K562 (cell line): ENCODE results near the gene MGAT4B. TPM values are rescaled to one million over a fixed set of nuclear protein-coding genes. Genes with fewer than 3 reads are reported as not detected.

Experiments
- ATAC-seq: fragments of 200-7000 bp; cut with Tn5 transposase; 3 replicates; pipeline ENCODE4 v1.9.1; 2020; ENCODE audit warnings: moderate library complexity
- BruUV-seq: library from RNA; stranded (reverse); fragments of 400-500 nt; replicated peaks from 2 replicates; lab custom pipeline; 2021; lab: Mats Ljungman, UMichigan
- CTCF ChIA-PET: fragments of 300-600 bp; formaldehyde crosslinking; extraction: SDS; loops from one replicate; lab custom pipeline; 2021; ENCODE audit warnings: low intra/inter-chr PET ratio; lab: Yijun Ruan, JAX
- POLR2A ChIA-PET: fragments of 300-600, 350-650 bp; sonication (Branson Sonifier 250); formaldehyde crosslinking; extraction: SDS; loops from one replicate; lab custom pipeline; 2021; ENCODE audit warnings: antibody characterized with exemption, inconsistent platforms; lab: Yijun Ruan, JAX
- DNase-seq, 4 experiments: peaks; one replicate each; pipeline versions ENCODE4 v3.0.0 to v3.0.0-alpha.2; 2011 to 2018; ENCODE audit warnings: low spot score in 3 of 4, mixed read lengths in 3 of 4; ENCODE audit errors: extremely low read depth in 1 of 4
- FAIRE-seq: peaks from 2 replicates; lab custom pipeline; 2011; peaks lifted over from hg19 to GRCh38; lab: Jason Lieb, UNC
- H2AFZ ChIP-seq: 2 replicates; pipeline ENCODE4 v1.6.0; 2011; ENCODE audit warnings: low read depth, low read length, control low read depth, inconsistent platforms
- H3K27ac ChIP-seq: fragments of 200-600 bp; 3 replicates; pipeline ENCODE4 v1.8.0; 2011; ENCODE audit warnings: low read depth, mild to moderate bottlenecking, control low read depth, inconsistent platforms, low read length, moderate library complexity, mixed read lengths; ENCODE audit errors: extremely low read depth
- H3K27me3 ChIP-seq, 2 experiments: fragments of 300-600 bp in 1 of 2; 2 replicates in 1 of 2; 3 replicates in 1 of 2; pipeline versions ENCODE4 v1.6.0 to v1.8.0; 2011; ENCODE audit warnings: inconsistent platforms in 2 of 2, low read length in 2 of 2, mild to moderate bottlenecking in 1 of 2, mixed read lengths in 1 of 2, moderate library complexity in 1 of 2; ENCODE audit not compliant: control insufficient read depth in 2 of 2, insufficient read depth in 2 of 2
- H3K36me3 ChIP-seq: fragments of 300-600 bp; 3 replicates; pipeline ENCODE4 v1.8.0; 2011; ENCODE audit warnings: mild to moderate bottlenecking, low read length, inconsistent platforms; ENCODE audit not compliant: control insufficient read depth, insufficient read depth
- H3K4me1 ChIP-seq, 2 experiments: fragments of 200-600 bp in 1 of 2; replicated peaks in 1 of 2; 2 replicates in 1 of 2; 3 replicates in 1 of 2; pipeline versions ENCODE4 v1.5.1 to v1.8.0; 2011; ENCODE audit warnings: inconsistent platforms in 2 of 2, low read length in 2 of 2, mild to moderate bottlenecking in 1 of 2, mixed read lengths in 1 of 2, moderate library complexity in 1 of 2; ENCODE audit not compliant: control insufficient read depth in 2 of 2, insufficient read depth in 2 of 2
- H3K4me2 ChIP-seq: 2 replicates; pipeline ENCODE4 v1.6.1; 2011; ENCODE audit warnings: low read length, control low read depth, inconsistent platforms, mixed read lengths; ENCODE audit not compliant: insufficient read depth
- H3K4me3 ChIP-seq: fragments of 200-600 bp; sonication (generic), shearing (Covaris generic); 2 replicates; pipeline ENCODE4 v1.5.1; 2016; ENCODE audit warnings: control low read depth, inconsistent platforms
- H3K79me2 ChIP-seq: fragments of 200-600 bp; 3 replicates; pipeline ENCODE4 v1.8.0; 2011; ENCODE audit warnings: low read length, inconsistent platforms; ENCODE audit not compliant: control insufficient read depth, insufficient read depth
- H3K9ac ChIP-seq, 2 experiments: 2 replicates each; pipeline versions ENCODE4 v1.6.0 to v1.6.1; 2011; ENCODE audit warnings: low read depth in 2 of 2, low read length in 2 of 2, control low read depth in 1 of 2, inconsistent platforms in 1 of 2, mild to moderate bottlenecking in 1 of 2, mixed read lengths in 1 of 2; ENCODE audit not compliant: insufficient read depth in 1 of 2
- H3K9me1 ChIP-seq: one replicate; pipeline ENCODE4 v1.6.0; 2011; ENCODE audit warnings: inconsistent platforms, mild to moderate bottlenecking, low read length, moderate library complexity; ENCODE audit not compliant: control insufficient read depth, insufficient read depth
- H3K9me3 ChIP-seq: replicated peaks from 2 replicates; pipeline ENCODE4 v1.5.1; 2011; ENCODE audit warnings: low read depth, low read length, inconsistent platforms; ENCODE audit not compliant: control insufficient read depth, insufficient read depth
- H4K20me1 ChIP-seq: replicated peaks from 2 replicates; pipeline ENCODE4 v1.6.1; 2011; ENCODE audit warnings: low read length, inconsistent platforms, mixed read lengths; ENCODE audit not compliant: control insufficient read depth, insufficient read depth
- POLR2G ChIP-seq: fragments of 200-400 bp; formaldehyde crosslinking; IDR thresholded peaks from 2 replicates; pipeline ENCODE4 v1.6.1; 2017; ENCODE audit warnings: low read depth, mild to moderate bottlenecking, antibody characterized with exemption, low read length, moderate library complexity
- RBFOX2 ChIP-seq: fragments of 200-400 bp; formaldehyde crosslinking; IDR thresholded peaks from 2 replicates; pipeline ENCODE4 v1.6.1; 2017; ENCODE audit warnings: low read depth, mild to moderate bottlenecking, low read length, moderate library complexity
- TCFL5 ChIP-seq: fragments of 250-450 bp; sonication (Bioruptor Pico); conservative IDR thresholded peaks from 2 replicates; pipeline ENCODE4 v1.6.1; 2021; ENCODE audit warnings: mild to moderate bottlenecking, moderate library complexity, matching md5 sums
- WGBS: fragments of 100-300 bp; shearing (Covaris generic); methylation state at CpG from one replicate; pipeline ENCODE4 v1.1.6; 2016; ENCODE audit warnings: low coverage, mixed read lengths; ENCODE audit not compliant: insufficient coverage; ENCODE audit errors: missing lambda C conversion rate; 5-methylcytosine and 5-hydroxymethylcytosine counted together
- in situ Hi-C: fragments of 300-500 bp; cut with MboI; formaldehyde crosslinking; loops from 4 replicates; pipeline ENCODE4 v1.15.0; 2018; ENCODE audit warnings: inconsistent platforms, mixed read lengths
- intact Hi-C: fragments of 100-400 bp; cut with micrococcal nuclease; formaldehyde crosslinking; loops from 2 replicates; pipeline ENCODE4 v1.14.2; 2022
- polyA plus RNA-seq, 8 experiments: library from polyadenylated mRNA; depleted of rRNA in 4 of 8; stranded (reverse) in 5 of 8; unstranded in 3 of 8; fragments of >200 nt; fragmentation: Nextera tagmentation in 2 of 8; fragmentation: Illumina TruSeq in 1 of 8; extraction: Ambion mirVana in 2 of 8; extraction: Trizol in 1 of 8; gene quantifications; 2 replicates each; pipeline versions ENCODE4 v1.2.1 to v1.2.3, GENCODE V29; 2011 to 2014; ENCODE audit warnings: inconsistent platforms in 1 of 8, missing spikeins in 1 of 8
- total RNA-seq, 7 experiments: library from RNA; depleted of rRNA in 6 of 7; stranded (reverse); fragments of >200 nt in 6 of 7; fragmentation: Illumina TruSeq in 2 of 7; extraction: Trizol in 2 of 7; gene quantifications; 2 replicates each; pipeline versions ENCODE4 v1.2.1 to v1.2.3, GENCODE V29; 2011 to 2021; ENCODE audit warnings: low replicate concordance in 1 of 7

MGAT4B gene
- total and polyA plus RNA-seq, 9 of the 15 experiments (the other 6 are each of a cell fraction or from before 2014, with no cell fraction given), result 0.34 to 133 (median 75.4) TPM

DNA sequence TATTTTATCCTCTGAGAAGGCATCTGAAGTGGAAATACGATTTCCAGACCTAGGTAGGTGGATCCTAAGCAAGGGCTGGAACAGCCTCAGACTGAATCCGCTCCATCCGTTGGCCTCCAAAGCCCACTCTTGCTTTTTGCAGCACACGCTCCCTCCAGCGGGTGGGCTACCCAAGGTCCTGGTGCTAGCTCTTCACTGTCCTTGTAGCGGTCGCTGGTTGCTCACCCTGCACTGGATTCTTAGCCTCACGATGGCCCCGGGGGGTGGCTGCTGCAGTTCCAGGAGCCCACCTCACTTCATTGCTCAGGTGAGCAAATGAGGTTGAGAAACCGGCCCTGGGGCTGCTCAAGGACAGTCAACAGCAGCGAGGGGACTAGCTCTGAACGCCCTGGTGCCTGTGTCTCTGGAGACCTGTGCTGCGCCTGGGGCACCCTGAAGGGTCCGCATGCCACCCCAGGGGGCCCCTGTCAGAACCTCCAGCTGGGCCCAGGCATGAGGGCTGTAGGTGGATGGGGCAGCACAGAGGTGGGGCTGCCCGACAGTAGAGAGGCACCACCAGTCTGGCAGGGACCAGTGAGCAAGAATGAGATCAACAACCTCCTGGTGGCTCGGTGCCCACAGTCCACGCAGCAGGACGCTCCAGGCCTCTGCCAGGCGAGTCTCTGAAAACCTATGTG, 4.3 kb downstream of the MGAT4B start:
- no peaks in the 10 kb centered on the region for H4K20me1 ChIP-seq
- no peak overlapping the region for H2AFZ ChIP-seq
- in situ Hi-C loops, result no loop called here
- no peak overlapping the region for H3K4me3 ChIP-seq
- ChIA-PET POLR2A (interaction anchor here (0.5 to 1.8 kb wide), 10 partner anchors 10 to 1482 kb away, joined by 3 to 4 read pairs (median 3); no protein-coding TSS in a partner anchor), CTCF (no interaction called here)
- DNase-seq, result no peak
- peaks cover 42% of the 10 kb centered on the region for H3K79me2 ChIP-seq
- TF ChIP-seq TCFL5, result no peak
- TF ChIP-seq POLR2G, result 0 out of 2 replicates have a peak, but pooled peaks have one; percentile 24
- peak; percentile 40 for TF ChIP-seq RBFOX2
- TF ChIP-seq, all 486 proteins: peak for 2
- no peaks in the 10 kb centered on the region for H3K9me3 ChIP-seq
- peaks cover 69% of the 10 kb centered on the region; the same call in 2 of the 3 replicates for H3K36me3 ChIP-seq
- WGBS, result 96% methylated on average over 19 of the region's 19 CpGs
- BruUV-seq, result no TSS peak
- H3K27me3 ChIP-seq, result no peaks in the 10 kb centered on the region
- peaks cover 6% of the 10 kb centered on the region for H3K9me1 ChIP-seq
- no peak overlapping the region for H3K27ac ChIP-seq
- H3K4me2 ChIP-seq, result no peak overlapping the region
- FAIRE-seq (no peak), ATAC-seq (no peak)
- intact Hi-C loops, result no loop called here
- peak overlapping the region in 1 of 2 experiments; percentile 75; a peak in 2 of 4 replicates for H3K9ac ChIP-seq
- peaks cover 23 to 72% of the 10 kb centered on the region in 2 experiments for H3K4me1 ChIP-seq
